Kidney glomerular epithelial cell (primary cell): ENCODE results near the gene C1QTNF1.

ENCODE experiments used
- DNase-seq: peaks from one replicate; lab custom pipeline; 2025; lab: John Stamatoyannopoulos, UW

Gene C1QTNF1

GRCh38 chr17:79023886-79024771 is at the start of gene C1QTNF1:
Gene C1QTNF1 (plus strand): TSS chr17:79024169. CDS start chr17:79043969, 19,800 bp downstream.
- DNase-seq, result no peak

- no peak for DNase-seq
These were observed 49.1 kb upstream of the C1QTNF1 start for GRCh38 chr17:78974635-78975591.

- no peak for DNase-seq
These were observed 46.9 kb upstream of the C1QTNF1 start for GRCh38 chr17:78976907-78977680.

GRCh38 chr17:78977681-78977943 is 46.4 kb upstream of the C1QTNF1 start:
- no peak for DNase-seq

GRCh38 chr17:78977997-78978973 is 45.7 kb upstream of the C1QTNF1 start:
- DNase-seq, result no peak

GRCh38 chr17:78979780-78980623 is 44.0 kb upstream of the C1QTNF1 start, which contains the start of gene LGALS3BP:
Gene LGALS3BP (minus strand): TSS chr17:78979923. CDS start chr17:78977191, 2,732 bp downstream.
- peak; percentile 85 for DNase-seq

- no peak for DNase-seq
These were observed 43.4 kb upstream of the C1QTNF1 start for GRCh38 chr17:78980624-78980972.

- DNase-seq, result no peak
These were observed 42.7 kb upstream of the C1QTNF1 start for GRCh38 chr17:78981010-78981888.

GRCh38 chr17:78985395-78985794 is 38.6 kb upstream of the C1QTNF1 start:
- DNase-seq, result no peak

GRCh38 chr17:78986048-78986648 is 37.8 kb upstream of the C1QTNF1 start:
- no peak for DNase-seq

- peak; percentile 13 for DNase-seq
These were observed 37.2 kb upstream of the C1QTNF1 start for GRCh38 chr17:78986649-78987328.

- DNase-seq, result no peak
These were observed 35.8 kb upstream of the C1QTNF1 start for GRCh38 chr17:78988152-78988551.

GRCh38 chr17:78990349-78991016 is 33.5 kb upstream of the C1QTNF1 start:
- no peak for DNase-seq

- no peak for DNase-seq
These were observed 32.8 kb upstream of the C1QTNF1 start for GRCh38 chr17:78991017-78991738.

- no peak for DNase-seq
These were observed 31.9 kb upstream of the C1QTNF1 start for GRCh38 chr17:78991906-78992532.

- DNase-seq, result no peak
These were observed 31.3 kb upstream of the C1QTNF1 start for GRCh38 chr17:78992542-78993212.
